GM21360 (cell line): ENCODE results near the gene MGAT4C.

ENCODE experiments used
- ATAC-seq: cut with Tn5 transposase; IDR thresholded peaks from one replicate; pipeline ENCODE4 v1.9.1; 2021; ENCODE audit warnings: mild to moderate bottlenecking, moderate library complexity; ENCODE audit not compliant: unreplicated experiment

Gene MGAT4C

GRCh38 chr12:85993746-85994145 is 262.4 kb downstream of the MGAT4C start:
- ATAC-seq: no peak

GRCh38 chr12:85985996-85986395 is 270.2 kb downstream of the MGAT4C start:
- ATAC-seq: no peak

GRCh38 chr12:85983601-85984000 is 272.6 kb downstream of the MGAT4C start:
- no peak for ATAC-seq

- no peak for ATAC-seq
Observed at GRCh38 chr12:85979641-85980040, 276.6 kb downstream of the MGAT4C start.

- ATAC-seq: no peak
Observed at GRCh38 chr12:85975716-85976115, 280.5 kb downstream of the MGAT4C start.

- no peak for ATAC-seq
Observed at GRCh38 chr12:85971800-85972199, 284.4 kb downstream of the MGAT4C start.

GRCh38 chr12:85968606-85969005 is 287.6 kb downstream of the MGAT4C start:
- no peak for ATAC-seq

GRCh38 chr12:85963326-85963725 is 292.9 kb downstream of the MGAT4C start:
- no peak for ATAC-seq

GRCh38 chr12:85956081-85956480 is 300.1 kb downstream of the MGAT4C start:
- no peak for ATAC-seq

GRCh38 chr12:85955127-85955526 is 301.1 kb downstream of the MGAT4C start:
- no peak for ATAC-seq

- no peak for ATAC-seq
Observed at GRCh38 chr12:85951823-85952222, 304.4 kb downstream of the MGAT4C start.

- ATAC-seq: no peak
Observed at GRCh38 chr12:85949253-85949652, 306.9 kb downstream of the MGAT4C start.

GRCh38 chr12:85948340-85948739 is 307.9 kb downstream of the MGAT4C start:
- no peak for ATAC-seq

- no peak for ATAC-seq
Observed at GRCh38 chr12:85947286-85947685, 308.9 kb downstream of the MGAT4C start.

GRCh38 chr12:85946375-85946774 is 309.8 kb downstream of the MGAT4C start:
- no peak for ATAC-seq

GRCh38 chr12:85927166-85927565 is 329.0 kb downstream of the MGAT4C start:
- ATAC-seq: no peak

- ATAC-seq: no peak
Observed at GRCh38 chr12:85923767-85924331, 332.3 kb downstream of the MGAT4C start.

GRCh38 chr12:85920324-85920947 is 335.8 kb downstream of the MGAT4C start:
- peak; percentile 79 for ATAC-seq
